ENCODE measurements around the gene SPRR2A.
A peak's percentile ranks its signal among the peaks of the same experiment; 100 is the strongest.

SPRR2A gene

GRCh38 chr1:153040950-153041631, 16.2 kb downstream of the SPRR2A start, which contains the start of gene SPRR2D:
Gene SPRR2D (minus strand): TSS chr1:153041120. CDS start chr1:153040346, 774 bp downstream.
- Histone ChIP-seq H3K4me3 (ENCODE audit: insufficient read length, low read depth) (no peak within 1 kb of the TSS), H3K9ac (ENCODE audit: insufficient read length, low read depth) (no peak within 1 kb of the TSS), H3K4me1 (ENCODE audit: insufficient read depth, insufficient read length) (no peaks in the 10 kb centered on the region), H3K27me3 (ENCODE audit: insufficient read depth, insufficient read length) (no peaks in the 10 kb centered on the region), H3K9me3 (ENCODE audit: insufficient read depth, low read length) (no peaks in the 10 kb centered on the region), H3K36me3 (ENCODE audit: insufficient read depth, insufficient read length, low read length) (no peaks in the 10 kb centered on the region)
- TF ChIP-seq SUZ12 (IDR thresholded peaks at IDR 0.05; ENCODE audit: extremely low read depth, insufficient read depth, insufficient read length) (no peak), ZNF274 (IDR thresholded peaks at IDR 0.05; ENCODE audit: low read depth, low read length) (no peak), YY1 (IDR thresholded peaks at IDR 0.05; ENCODE audit: insufficient read depth, insufficient read length) (no peak)
- DNase-seq (ENCODE audit: low read depth, low spot score), result no peak

- no peak for DNase-seq (ENCODE audit: low read depth, low spot score)
- Histone ChIP-seq H3K4me1 (ENCODE audit: insufficient read depth, insufficient read length) (peaks cover 2% of the 10 kb centered on the region), H3K9ac (ENCODE audit: insufficient read length, low read depth) (no peak overlapping the region), H3K27me3 (ENCODE audit: insufficient read depth, insufficient read length) (no peaks in the 10 kb centered on the region), H3K36me3 (ENCODE audit: insufficient read depth, insufficient read length, low read length) (no peaks in the 10 kb centered on the region), H3K4me3 (ENCODE audit: insufficient read length, low read depth) (no peak overlapping the region), H3K9me3 (ENCODE audit: insufficient read depth, low read length) (no peaks in the 10 kb centered on the region)
- no peak for TF ChIP-seq ZNF274 (IDR thresholded peaks at IDR 0.05; ENCODE audit: low read depth, low read length)
- no peak for TF ChIP-seq SUZ12 (IDR thresholded peaks at IDR 0.05; ENCODE audit: extremely low read depth, insufficient read depth, insufficient read length)
- no peak for TF ChIP-seq YY1 (IDR thresholded peaks at IDR 0.05; ENCODE audit: insufficient read depth, insufficient read length)
These were observed 22.1 kb downstream of the SPRR2A start for GRCh38 chr1:153035211-153035610.

DNA sequence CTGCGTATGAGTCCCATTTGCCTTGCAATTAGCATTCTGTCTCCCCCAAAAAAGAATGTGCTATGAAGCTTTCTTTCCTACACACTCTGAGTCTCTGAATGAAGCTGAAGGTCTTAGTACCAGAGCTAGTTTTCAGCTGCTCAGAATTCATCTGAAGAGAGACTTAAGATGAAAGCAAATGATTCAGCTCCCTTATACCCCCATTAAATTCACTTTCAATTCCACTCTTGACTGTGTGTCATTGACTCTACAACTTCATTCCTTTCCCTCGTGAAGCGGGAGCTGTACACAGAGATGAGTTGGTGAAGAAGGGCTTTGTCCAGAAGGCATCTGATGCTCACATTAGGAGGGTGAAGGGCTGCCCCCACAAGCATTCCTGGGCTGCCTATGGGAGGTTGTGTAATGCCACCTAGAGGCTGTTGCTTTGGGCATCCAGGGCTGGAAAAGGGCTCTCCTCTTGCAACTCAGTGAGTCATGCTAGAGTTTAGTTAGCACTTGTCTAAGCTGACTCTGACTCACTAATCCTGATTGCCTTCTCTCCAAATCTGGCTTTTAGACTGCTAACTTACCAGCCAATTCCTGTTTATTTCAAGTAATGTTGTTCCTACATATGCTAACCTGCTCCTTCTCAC, 24.5 kb downstream of the SPRR2A start:
- no peak for TF ChIP-seq SUZ12 (IDR thresholded peaks at IDR 0.05; ENCODE audit: extremely low read depth, insufficient read depth, insufficient read length)
- no peak for TF ChIP-seq ZNF274 (IDR thresholded peaks at IDR 0.05; ENCODE audit: low read depth, low read length)
- no peak for TF ChIP-seq YY1 (IDR thresholded peaks at IDR 0.05; ENCODE audit: insufficient read depth, insufficient read length)
- peak; percentile 69 for DNase-seq (ENCODE audit: low read depth, low spot score)

DNA sequence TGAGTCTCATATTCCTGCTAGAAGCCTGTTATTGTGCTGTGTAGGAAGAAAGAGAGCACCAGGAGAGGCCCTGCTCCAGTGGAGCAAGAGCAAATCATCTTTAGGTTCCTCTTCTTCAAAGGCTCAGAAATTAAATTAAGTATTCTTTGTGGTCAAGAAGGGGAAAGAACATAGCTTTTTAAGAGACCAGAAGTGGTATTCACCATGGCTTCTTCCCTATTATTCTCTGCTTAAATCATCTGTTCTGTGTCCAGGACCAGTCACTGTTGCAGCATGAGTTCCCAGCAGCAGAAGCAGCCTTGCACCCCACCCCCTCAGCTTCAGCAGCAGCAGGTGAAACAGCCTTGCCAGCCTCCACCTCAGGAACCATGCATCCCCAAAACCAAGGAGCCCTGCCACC, 25.2 kb downstream of the SPRR2A start:
- no peak for DNase-seq (ENCODE audit: low read depth, low spot score)
- no peak for TF ChIP-seq SUZ12 (IDR thresholded peaks at IDR 0.05; ENCODE audit: extremely low read depth, insufficient read depth, insufficient read length)
- TF ChIP-seq ZNF274 (IDR thresholded peaks at IDR 0.05; ENCODE audit: low read depth, low read length), result no peak
- TF ChIP-seq YY1 (IDR thresholded peaks at IDR 0.05; ENCODE audit: insufficient read depth, insufficient read length), result no peak
- Histone ChIP-seq H3K27me3 (ENCODE audit: insufficient read depth, insufficient read length) (no peaks in the 10 kb centered on the region), H3K4me3 (ENCODE audit: insufficient read length, low read depth) (no peak overlapping the region), H3K4me1 (ENCODE audit: insufficient read depth, insufficient read length) (peaks cover 2% of the 10 kb centered on the region), H3K9me3 (ENCODE audit: insufficient read depth, low read length) (no peaks in the 10 kb centered on the region), H3K36me3 (ENCODE audit: insufficient read depth, insufficient read length, low read length) (no peaks in the 10 kb centered on the region), H3K9ac (ENCODE audit: insufficient read length, low read depth) (no peak overlapping the region)

More for the DNA sequence above, 24.5 kb downstream of the SPRR2A start:
- no peaks in the 10 kb centered on the region for H3K36me3 ChIP-seq (ENCODE audit: insufficient read depth, insufficient read length, low read length)
- H3K9me3 ChIP-seq (ENCODE audit: insufficient read depth, low read length), result no peaks in the 10 kb centered on the region
- no peaks in the 10 kb centered on the region for H3K27me3 ChIP-seq (ENCODE audit: insufficient read depth, insufficient read length)
- H3K9ac ChIP-seq (ENCODE audit: insufficient read length, low read depth), result no peak overlapping the region
- H3K4me1 ChIP-seq (ENCODE audit: insufficient read depth, insufficient read length), result peaks cover 2% of the 10 kb centered on the region
- no peak overlapping the region for H3K4me3 ChIP-seq (ENCODE audit: insufficient read length, low read depth)

- TF ChIP-seq SUZ12 (IDR thresholded peaks at IDR 0.05; ENCODE audit: extremely low read depth, insufficient read depth, insufficient read length) (no peak), YY1 (IDR thresholded peaks at IDR 0.05; ENCODE audit: insufficient read depth, insufficient read length) (no peak), ZNF274 (IDR thresholded peaks at IDR 0.05; ENCODE audit: low read depth, low read length) (no peak)
- Histone ChIP-seq H3K9ac (ENCODE audit: insufficient read length, low read depth) (no peak within 1 kb of the TSS), H3K4me3 (ENCODE audit: insufficient read length, low read depth) (no peak within 1 kb of the TSS), H3K9me3 (ENCODE audit: insufficient read depth, low read length) (no peaks in the 10 kb centered on the region), H3K36me3 (ENCODE audit: insufficient read depth, insufficient read length, low read length) (no peaks in the 10 kb centered on the region), H3K27me3 (ENCODE audit: insufficient read depth, insufficient read length) (no peaks in the 10 kb centered on the region), H3K4me1 (ENCODE audit: insufficient read depth, insufficient read length) (peaks cover 2% of the 10 kb centered on the region)
- DNase-seq (ENCODE audit: low read depth, low spot score), result no peak
These were observed 26.4 kb downstream of the SPRR2A start, which contains the start of gene SPRR1B for GRCh38 chr1:153030895-153031294. Gene SPRR1B (plus strand): TSS chr1:153031203. CDS start chr1:153032346, 1,143 bp downstream.

- TF ChIP-seq SUZ12 (IDR thresholded peaks at IDR 0.05; ENCODE audit: extremely low read depth, insufficient read depth, insufficient read length) (no peak), ZNF274 (IDR thresholded peaks at IDR 0.05; ENCODE audit: low read depth, low read length) (no peak)
- Histone ChIP-seq H3K27me3 (ENCODE audit: insufficient read depth, insufficient read length) (no peaks in the 10 kb centered on the region), H3K4me3 (ENCODE audit: insufficient read length, low read depth) (no peak overlapping the region), H3K36me3 (ENCODE audit: insufficient read depth, insufficient read length, low read length) (no peaks in the 10 kb centered on the region), H3K9ac (ENCODE audit: insufficient read length, low read depth) (no peak overlapping the region), H3K4me1 (ENCODE audit: insufficient read depth, insufficient read length) (peaks cover 2% of the 10 kb centered on the region), H3K9me3 (ENCODE audit: insufficient read depth, low read length) (no peaks in the 10 kb centered on the region)
- DNase-seq (ENCODE audit: low read depth, low spot score), result no peak
These were observed 28.5 kb downstream of the SPRR2A start for GRCh38 chr1:153028766-153029165.

GRCh38 chr1:153025797-153026196, 31.5 kb downstream of the SPRR2A start:
- TF ChIP-seq SUZ12 (IDR thresholded peaks at IDR 0.05; ENCODE audit: extremely low read depth, insufficient read depth, insufficient read length) (no peak), YY1 (IDR thresholded peaks at IDR 0.05; ENCODE audit: insufficient read depth, insufficient read length) (no peak), ZNF274 (IDR thresholded peaks at IDR 0.05; ENCODE audit: low read depth, low read length) (no peak)
- no peak overlapping the region for H3K4me3 ChIP-seq (ENCODE audit: insufficient read length, low read depth)
- no peaks in the 10 kb centered on the region for H3K27me3 ChIP-seq (ENCODE audit: insufficient read depth, insufficient read length)
- H3K9me3 ChIP-seq (ENCODE audit: insufficient read depth, low read length), result no peaks in the 10 kb centered on the region
- H3K36me3 ChIP-seq (ENCODE audit: insufficient read depth, insufficient read length, low read length), result no peaks in the 10 kb centered on the region
- H3K4me1 ChIP-seq (ENCODE audit: insufficient read depth, insufficient read length), result no peaks in the 10 kb centered on the region
- no peak for DNase-seq (ENCODE audit: low read depth, low spot score)
- H3K9ac ChIP-seq (ENCODE audit: insufficient read length, low read depth), result no peak overlapping the region

Measured in NT2/D1 (cell line).